ENCODE data around the gene NOL4L. TPM values are rescaled to one million over a fixed set of nuclear protein-coding genes. Genes with fewer than 3 reads are reported as not detected.
"Not testable (repeated sequence)": the region's sequence is repeated elsewhere in the genome, so short reads cannot be mapped to it uniquely, and the experiment has no call there.

NOL4L gene
- total RNA-seq, 1 experiment from 2014 or later = 31.7 TPM

DNA sequence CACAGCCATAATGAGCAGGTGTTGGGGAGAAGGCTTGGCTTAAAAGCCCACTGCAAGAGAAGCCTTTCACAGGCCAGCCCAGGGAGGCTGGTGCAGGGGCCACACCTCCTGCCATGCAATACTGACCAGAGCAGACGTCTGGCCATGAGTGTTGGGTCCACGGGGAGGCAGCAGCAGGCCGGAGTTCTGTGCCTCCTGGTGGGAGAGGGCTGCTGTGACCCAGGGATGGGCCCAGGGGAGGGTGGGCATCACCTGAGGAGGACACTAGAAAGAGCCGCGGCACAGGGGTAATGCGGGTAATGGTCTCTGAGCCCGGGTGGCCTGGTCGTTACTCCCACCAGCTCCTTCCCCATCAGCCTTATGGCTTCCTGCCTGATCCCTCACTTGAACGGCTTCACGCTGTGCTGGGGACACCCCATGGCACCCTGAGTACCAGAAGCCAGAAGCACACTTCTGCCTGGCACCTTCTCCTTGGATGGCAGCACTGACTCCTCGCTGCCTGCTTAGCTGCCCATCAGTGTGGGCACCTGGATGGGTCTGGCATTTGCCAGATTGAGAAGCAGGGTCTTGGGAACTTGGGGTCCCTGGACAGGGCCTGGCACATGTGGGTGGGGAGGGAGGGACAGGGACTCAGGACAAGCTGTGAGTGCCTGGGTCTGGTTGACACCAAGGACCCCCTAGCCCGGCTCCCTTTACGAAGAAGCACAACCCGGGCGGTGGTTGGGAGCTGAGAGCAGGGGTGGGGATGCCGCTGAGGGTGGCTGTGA lies 118.2 kb downstream of the NOL4L start:
- Histone ChIP-seq H2AK5ac (ENCODE audit: insufficient read length, low read length) (no peak overlapping the region), H3K4me2 (ENCODE audit: insufficient read depth, insufficient read length, low read length) (no peak overlapping the region), H2BK15ac (ENCODE audit: low read depth, low read length) (no peak overlapping the region), H2BK120ac (ENCODE audit: low read depth, low read length, poor library complexity, severe bottlenecking) (no peak overlapping the region), H3K9ac (ENCODE audit: extremely low read depth, insufficient read length, low read length) (no peak overlapping the region), H4K8ac (replicated peaks; ENCODE audit: insufficient read length, low read depth, low read length) (no peak overlapping the region), H3K79me2 (ENCODE audit: insufficient read depth, low read length) (no peaks in the 10 kb centered on the region), H2BK5ac (ENCODE audit: insufficient read length, low read length) (no peak overlapping the region), H4K5ac (ENCODE audit: insufficient read length, low read depth, low read length) (no peak overlapping the region), H3K4me1 (ENCODE audit: insufficient read depth, low read length) (no peaks in the 10 kb centered on the region), H2AFZ (ENCODE audit: low read length) (no peak overlapping the region), H3K18ac (ENCODE audit: insufficient read length, low read depth, low read length) (no peak overlapping the region), H3K27ac (ENCODE audit: insufficient read length, low read depth, low read length) (no peak overlapping the region), H3K79me1 (ENCODE audit: insufficient read depth, low read depth, low read length, poor library complexity, severe bottlenecking) (no peaks in the 10 kb centered on the region), H3K27me3 (ENCODE audit: insufficient read depth, low read length) (no peaks in the 10 kb centered on the region), H3K14ac (ENCODE audit: insufficient read depth, low read length) (no peak overlapping the region), H2BK20ac (ENCODE audit: low read depth, low read length, poor library complexity, severe bottlenecking) (no peak overlapping the region), H4K91ac (ENCODE audit: insufficient read length, low read depth, low read length) (no peak overlapping the region), H3T11ph (ENCODE audit: low read length) (no peak overlapping the region), H3K4ac (ENCODE audit: low read depth, low read length) (no peak overlapping the region), H2BK12ac (ENCODE audit: insufficient read length, low read depth, low read length) (no peak overlapping the region), H3K23me2 (ENCODE audit: insufficient read length, low read depth, low read length, poor library complexity, severe bottlenecking) (no peaks in the 10 kb centered on the region), H3K9me3 (ENCODE audit: control insufficient read depth, low read depth, low read length) (no peaks in the 10 kb centered on the region), H3K23ac (ENCODE audit: insufficient read length, low read depth, low read length) (no peak overlapping the region), H3K56ac (ENCODE audit: insufficient read length, low read depth, low read length) (no peak overlapping the region), H4K20me1 (ENCODE audit: control insufficient read depth, insufficient read depth, insufficient read length) (peaks cover 4% of the 10 kb centered on the region)
- no peak overlapping the region for H3K4me3 Mint-ChIP-seq
- H3K27me3 Mint-ChIP-seq (ENCODE audit: low read depth) = no peaks in the 10 kb centered on the region
- WGBS (ENCODE audit: extremely low coverage, insufficient read length, low lambda C conversion rate) = no CpG with 5 or more reads among the region's 16 CpGs
- H3K4me1 Mint-ChIP-seq = peaks cover 30 to 34% of the 10 kb centered on the region in 2 experiments
- peak overlapping the region in 2 of 3 experiments; percentile 44 to 82; a peak in 2 of 7 replicates for H3K27ac Mint-ChIP-seq
- H3K9me3 Mint-ChIP-seq = no peaks in the 10 kb centered on the region
- no peak for DNase-seq
- peaks cover 0 to 20% (median 7%) of the 10 kb centered on the region in 3 experiments; a peak in 6 of 7 replicates for H3K36me3 Mint-ChIP-seq (ENCODE audit: insufficient read depth in 1 of 3, low read depth in 3 of 3)
- TF ChIP-seq, protein P1, sequence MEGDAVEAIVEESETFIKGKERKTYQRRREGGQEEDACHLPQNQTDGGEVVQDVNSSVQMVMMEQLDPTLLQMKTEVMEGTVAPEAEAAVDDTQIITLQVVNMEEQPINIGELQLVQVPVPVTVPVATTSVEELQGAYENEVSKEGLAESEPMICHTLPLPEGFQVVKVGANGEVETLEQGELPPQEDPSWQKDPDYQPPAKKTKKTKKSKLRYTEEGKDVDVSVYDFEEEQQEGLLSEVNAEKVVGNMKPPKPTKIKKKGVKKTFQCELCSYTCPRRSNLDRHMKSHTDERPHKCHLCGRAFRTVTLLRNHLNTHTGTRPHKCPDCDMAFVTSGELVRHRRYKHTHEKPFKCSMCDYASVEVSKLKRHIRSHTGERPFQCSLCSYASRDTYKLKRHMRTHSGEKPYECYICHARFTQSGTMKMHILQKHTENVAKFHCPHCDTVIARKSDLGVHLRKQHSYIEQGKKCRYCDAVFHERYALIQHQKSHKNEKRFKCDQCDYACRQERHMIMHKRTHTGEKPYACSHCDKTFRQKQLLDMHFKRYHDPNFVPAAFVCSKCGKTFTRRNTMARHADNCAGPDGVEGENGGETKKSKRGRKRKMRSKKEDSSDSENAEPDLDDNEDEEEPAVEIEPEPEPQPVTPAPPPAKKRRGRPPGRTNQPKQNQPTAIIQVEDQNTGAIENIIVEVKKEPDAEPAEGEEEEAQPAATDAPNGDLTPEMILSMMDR (conservative IDR thresholded peaks at IDR 0.05) = no peak

GRCh38 chr20:32465901-32466675 lies 119.0 kb downstream of the NOL4L start:
- Mint-ChIP-seq H3K27ac (0 out of 7 replicates have a peak overlapping the region, but pooled peaks of 2 of the 3 experiments have one; percentile 36 to 94), H3K36me3 (ENCODE audit: insufficient read depth in 1 of 3, low read depth in 3 of 3) (peaks cover 0 to 16% (median 0%) of the 10 kb centered on the region in 3 experiments; a peak in 5 of 7 replicates), H3K4me1 (peaks cover 31 to 34% of the 10 kb centered on the region in 2 experiments)
- not testable (repeated sequence) for H3K79me1 ChIP-seq (ENCODE audit: insufficient read depth, low read depth, low read length, poor library complexity, severe bottlenecking); H3K9me3 ChIP-seq (ENCODE audit: control insufficient read depth, low read depth, low read length); H3K4ac ChIP-seq (ENCODE audit: low read depth, low read length); H3K27ac ChIP-seq (ENCODE audit: insufficient read length, low read depth, low read length); H4K8ac ChIP-seq (replicated peaks; ENCODE audit: insufficient read length, low read depth, low read length); H4K5ac ChIP-seq (ENCODE audit: insufficient read length, low read depth, low read length); H3K27me3 ChIP-seq (ENCODE audit: insufficient read depth, low read length); H4K91ac ChIP-seq (ENCODE audit: insufficient read length, low read depth, low read length); H2BK15ac ChIP-seq (ENCODE audit: low read depth, low read length); H2BK12ac ChIP-seq (ENCODE audit: insufficient read length, low read depth, low read length); H3K23me2 ChIP-seq (ENCODE audit: insufficient read length, low read depth, low read length, poor library complexity, severe bottlenecking); H3K56ac ChIP-seq (ENCODE audit: insufficient read length, low read depth, low read length); H2BK5ac ChIP-seq (ENCODE audit: insufficient read length, low read length); H3K27me3 Mint-ChIP-seq (ENCODE audit: low read depth); H3K9me3 Mint-ChIP-seq; H3K9ac ChIP-seq (ENCODE audit: extremely low read depth, insufficient read length, low read length); H3K23ac ChIP-seq (ENCODE audit: insufficient read length, low read depth, low read length); H3K14ac ChIP-seq (ENCODE audit: insufficient read depth, low read length); H3K4me1 ChIP-seq (ENCODE audit: insufficient read depth, low read length); H3K79me2 ChIP-seq (ENCODE audit: insufficient read depth, low read length); H2AK5ac ChIP-seq (ENCODE audit: insufficient read length, low read length); H3K4me3 Mint-ChIP-seq; DNase-seq; H4K20me1 ChIP-seq (ENCODE audit: control insufficient read depth, insufficient read depth, insufficient read length); H3K4me2 ChIP-seq (ENCODE audit: insufficient read depth, insufficient read length, low read length); H2BK20ac ChIP-seq (ENCODE audit: low read depth, low read length, poor library complexity, severe bottlenecking); H2BK120ac ChIP-seq (ENCODE audit: low read depth, low read length, poor library complexity, severe bottlenecking); H3K18ac ChIP-seq (ENCODE audit: insufficient read length, low read depth, low read length); H3T11ph ChIP-seq (ENCODE audit: low read length); H2AFZ ChIP-seq (ENCODE audit: low read length)
- no CpG with 5 or more reads among the region's 15 CpGs for WGBS (ENCODE audit: extremely low coverage, insufficient read length, low lambda C conversion rate)
